ENCODE data around the gene TENT5A.

Gene TENT5A

DNA sequence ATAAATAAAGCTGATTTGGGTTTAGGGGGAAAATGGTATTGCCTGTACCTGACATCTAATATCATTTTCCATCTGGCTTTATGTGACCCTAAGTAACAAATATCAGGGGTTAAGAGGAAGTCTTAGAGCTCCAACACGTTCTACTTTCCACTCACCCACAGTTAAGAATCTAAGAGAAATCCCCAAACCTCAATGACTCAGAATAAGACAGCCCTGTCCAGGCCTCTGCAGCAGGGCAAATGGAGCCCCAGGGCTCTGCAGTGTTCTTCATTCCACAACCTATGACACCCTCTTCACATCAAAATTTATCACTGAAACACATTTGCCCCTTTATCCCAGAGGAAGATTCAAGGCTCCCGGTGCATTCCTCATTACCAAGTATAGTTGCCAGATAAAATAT lies 20.3 kb upstream of the TENT5A start:
- in situ Hi-C loops (cut with MboI; ENCODE audit: low sequenced_read_pairs) = loop anchor here (25.0 kb wide), 1 partner anchor 190 kb away; no protein-coding TSS in a partner anchor

DNA sequence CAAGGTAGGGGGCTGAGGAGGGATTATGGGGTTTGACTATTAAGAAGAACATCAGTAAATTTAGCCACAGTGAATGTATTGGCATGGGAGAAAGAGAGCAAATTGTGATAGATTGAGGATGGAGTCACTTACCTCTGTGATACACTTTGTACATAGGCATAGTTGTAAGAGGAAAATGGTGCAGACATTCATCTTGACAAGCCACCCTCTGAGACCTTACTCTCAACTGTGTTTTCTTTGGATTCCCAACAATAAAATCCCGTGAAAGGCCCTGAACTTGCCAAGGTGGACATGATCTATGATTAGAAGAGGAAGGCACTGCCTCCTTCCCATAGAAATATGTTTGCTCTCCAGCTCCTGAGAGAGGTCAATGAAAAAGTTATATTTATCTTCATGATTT lies 18.6 kb upstream of the TENT5A start:
- in situ Hi-C loops (cut with MboI; ENCODE audit: low sequenced_read_pairs) = loop anchor here (25.0 kb wide), 1 partner anchor 191 kb away; no protein-coding TSS in a partner anchor

DNA sequence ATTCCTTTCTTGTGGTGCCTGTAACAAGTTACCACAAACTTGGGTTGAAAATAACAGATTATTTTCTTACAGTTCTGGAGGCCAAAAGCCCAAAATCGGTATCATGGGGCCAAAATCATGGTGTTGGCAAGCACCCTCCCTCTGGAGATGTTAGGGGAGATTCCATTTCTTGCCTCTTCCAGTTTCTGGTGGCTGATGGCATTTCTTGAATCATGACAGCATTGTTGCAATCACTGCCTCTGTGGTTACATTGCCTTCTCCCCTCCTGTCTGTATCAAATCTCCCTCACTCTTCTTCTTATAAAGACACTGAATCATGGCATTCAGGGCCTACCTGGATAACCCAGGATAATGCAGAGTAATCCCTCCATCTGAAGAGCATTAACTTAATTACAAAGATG lies 17.9 kb upstream of the TENT5A start:
- in situ Hi-C loops (cut with MboI; ENCODE audit: low sequenced_read_pairs) = loop anchor here (25.0 kb wide), 1 partner anchor 192 kb away; no protein-coding TSS in a partner anchor

DNA sequence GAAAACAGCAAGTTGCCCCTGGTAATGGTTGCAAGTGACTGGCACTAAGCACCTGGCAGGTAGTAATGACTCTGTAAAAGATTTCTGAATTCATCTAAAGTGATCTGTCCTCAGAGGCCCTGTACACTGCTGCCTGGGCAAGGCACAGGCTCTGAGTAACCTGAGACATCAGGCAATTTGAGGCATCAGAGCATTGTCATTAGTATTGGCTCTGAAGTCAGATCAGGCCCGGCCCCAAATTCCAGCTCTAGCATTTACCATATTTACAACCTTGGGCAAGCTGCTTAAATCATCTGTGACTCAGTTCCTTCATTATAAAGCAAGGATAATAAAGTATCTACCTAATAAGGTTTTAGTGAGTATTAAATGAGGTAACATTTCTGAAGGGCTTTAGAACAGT lies 17.3 kb upstream of the TENT5A start:
- in situ Hi-C loops (cut with MboI; ENCODE audit: low sequenced_read_pairs) = loop anchor here (25.0 kb wide), 1 partner anchor 192 kb away; no protein-coding TSS in a partner anchor

DNA sequence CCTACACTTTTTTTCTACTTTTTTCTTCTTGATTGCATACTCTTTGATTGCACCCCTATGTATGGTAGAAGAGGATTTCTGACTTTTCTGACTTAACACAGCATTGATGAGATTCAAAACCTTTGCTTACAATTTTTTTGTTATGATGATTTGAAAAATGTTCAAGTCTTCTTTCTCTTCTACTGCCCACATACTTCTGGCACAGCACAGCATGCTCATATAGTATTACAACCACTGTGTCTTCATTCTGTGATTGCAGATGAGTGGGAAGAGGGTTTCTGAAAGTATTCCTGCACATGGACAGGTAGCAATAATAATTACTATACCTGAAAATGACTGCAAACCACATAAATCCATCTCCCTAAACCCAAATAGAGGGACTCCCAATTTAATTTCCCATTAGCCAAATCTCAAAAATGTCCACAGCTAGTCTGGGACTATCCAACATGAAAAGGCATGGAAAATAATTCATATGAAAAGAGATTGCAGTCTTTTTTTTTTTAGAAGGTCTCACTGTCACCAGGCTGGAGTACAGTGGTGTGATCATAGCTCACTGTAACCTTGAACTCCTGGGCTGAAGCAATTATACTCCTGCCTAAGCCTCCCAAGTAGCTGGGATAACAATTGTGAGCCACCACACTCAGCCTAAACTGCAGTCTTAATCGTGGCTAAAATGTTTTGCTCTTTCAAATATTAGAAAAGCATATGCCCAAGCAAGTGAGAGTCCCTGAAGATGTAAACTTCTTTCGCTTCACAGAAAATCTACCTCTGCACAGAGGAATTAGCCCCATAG lies 15.9 kb upstream of the TENT5A start:
- in situ Hi-C loops (cut with MboI; ENCODE audit: low sequenced_read_pairs) = loop anchor here (25.0 kb wide), 1 partner anchor 194 kb away; no protein-coding TSS in a partner anchor

DNA sequence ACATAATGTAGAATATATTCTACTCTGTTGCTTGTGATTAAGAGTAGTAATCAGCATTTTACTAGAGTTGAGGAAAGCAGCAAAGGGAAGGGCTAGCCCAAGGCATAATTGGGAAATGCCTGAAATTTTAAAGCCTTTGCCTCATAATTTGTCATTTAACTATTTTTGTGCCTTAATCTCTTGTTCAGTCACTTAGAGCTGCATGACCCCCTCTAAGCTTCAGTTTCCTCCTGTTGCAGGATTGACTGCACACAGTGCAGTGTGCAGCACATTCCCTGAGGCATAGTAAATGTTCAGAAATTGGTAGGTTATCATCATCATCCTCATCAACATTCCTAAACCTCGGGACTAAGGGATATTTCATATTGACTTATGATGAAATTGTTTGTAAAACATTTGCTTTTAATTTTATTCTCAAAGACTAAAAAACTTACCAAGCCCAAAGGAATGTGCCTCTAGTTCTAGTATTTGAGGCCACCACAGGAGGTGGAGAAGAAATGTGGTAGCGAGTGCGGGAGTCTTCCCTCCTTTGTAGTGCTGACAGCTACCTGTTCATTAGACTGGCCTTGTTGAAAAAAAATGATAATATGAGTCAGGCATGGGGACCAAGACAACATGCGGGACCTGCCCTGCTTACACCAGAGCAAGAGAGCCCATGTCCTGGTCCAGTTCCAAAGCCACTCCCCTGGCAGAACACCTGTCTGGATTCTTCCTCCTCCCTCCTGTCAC lies 14.8 kb upstream of the TENT5A start:
- in situ Hi-C loops (cut with MboI; ENCODE audit: low sequenced_read_pairs) = loop anchor here (25.0 kb wide), 1 partner anchor 195 kb away; no protein-coding TSS in a partner anchor

DNA sequence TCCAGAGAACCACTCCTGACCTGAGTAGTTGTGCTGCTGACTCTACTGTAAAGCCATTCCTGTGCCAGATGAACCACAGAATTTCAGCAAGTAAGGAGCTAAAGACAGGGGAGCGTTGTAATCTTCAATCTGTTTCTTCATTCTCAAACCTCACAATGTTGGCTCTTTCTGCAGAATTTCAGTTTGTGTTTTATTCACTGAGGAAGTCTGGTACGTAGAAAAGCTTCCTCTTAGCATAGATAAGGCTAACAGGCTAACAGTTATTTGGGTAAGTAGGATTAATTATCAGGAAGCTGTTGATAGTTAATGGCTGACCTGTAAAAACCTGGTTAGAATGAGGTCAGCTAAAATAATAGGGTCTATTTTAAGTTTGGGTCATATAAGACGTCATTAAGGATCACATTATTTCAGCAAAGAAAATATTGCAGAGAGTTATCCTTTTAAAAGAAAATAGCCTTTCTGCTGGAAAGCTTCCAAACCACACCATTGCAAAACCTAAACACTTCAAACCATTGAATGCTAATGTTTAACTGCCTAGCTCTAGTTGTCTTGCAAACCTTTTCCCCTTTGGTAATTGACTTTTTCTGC lies 14.1 kb upstream of the TENT5A start:
- in situ Hi-C loops (cut with MboI; ENCODE audit: low sequenced_read_pairs) = loop anchor here (25.0 kb wide), 1 partner anchor 196 kb away; no protein-coding TSS in a partner anchor

DNA sequence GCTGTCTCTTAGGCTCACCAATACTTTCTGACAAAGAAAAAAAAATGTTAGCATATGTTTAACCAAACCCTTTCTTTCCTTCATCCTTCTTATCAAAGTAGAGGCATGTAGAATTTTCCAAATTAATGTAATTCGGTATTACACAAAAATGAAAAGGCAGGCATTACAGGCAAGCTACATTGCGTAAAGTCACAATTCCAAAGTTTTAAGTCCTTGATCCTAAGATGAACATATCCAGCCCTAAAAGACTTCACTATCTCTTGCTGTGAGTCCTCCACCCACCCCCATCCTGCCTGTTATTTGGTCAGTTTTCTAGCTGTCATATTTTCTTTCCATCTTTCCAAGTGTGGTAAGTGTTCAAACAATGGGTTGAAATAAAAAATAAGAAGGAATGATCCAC lies 12.1 kb upstream of the TENT5A start:
- in situ Hi-C loops (cut with MboI; ENCODE audit: low sequenced_read_pairs) = loop anchor here (25.0 kb wide), 1 partner anchor 198 kb away; no protein-coding TSS in a partner anchor

DNA sequence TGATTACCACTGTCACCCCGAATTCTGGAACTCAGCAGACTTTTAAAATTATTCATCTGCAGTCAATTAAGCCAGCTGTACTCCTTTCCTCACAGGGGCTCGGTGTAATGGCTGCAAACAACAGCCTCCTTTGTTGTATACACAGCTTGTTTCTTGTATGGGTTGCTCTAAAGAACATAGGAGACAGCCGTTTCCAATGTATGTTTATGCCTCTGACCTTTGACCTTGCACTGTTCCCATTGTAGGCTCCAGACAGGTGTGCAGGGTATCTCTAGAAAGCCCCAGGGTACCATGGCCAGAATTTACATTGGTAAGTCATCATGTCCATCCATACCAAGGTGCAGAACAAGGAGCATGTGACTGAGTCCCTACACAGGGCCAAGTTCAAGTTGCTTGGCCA lies 11.5 kb upstream of the TENT5A start:
- in situ Hi-C loops (cut with MboI; ENCODE audit: low sequenced_read_pairs) = loop anchor here (25.0 kb wide), 1 partner anchor 198 kb away; no protein-coding TSS in a partner anchor

DNA sequence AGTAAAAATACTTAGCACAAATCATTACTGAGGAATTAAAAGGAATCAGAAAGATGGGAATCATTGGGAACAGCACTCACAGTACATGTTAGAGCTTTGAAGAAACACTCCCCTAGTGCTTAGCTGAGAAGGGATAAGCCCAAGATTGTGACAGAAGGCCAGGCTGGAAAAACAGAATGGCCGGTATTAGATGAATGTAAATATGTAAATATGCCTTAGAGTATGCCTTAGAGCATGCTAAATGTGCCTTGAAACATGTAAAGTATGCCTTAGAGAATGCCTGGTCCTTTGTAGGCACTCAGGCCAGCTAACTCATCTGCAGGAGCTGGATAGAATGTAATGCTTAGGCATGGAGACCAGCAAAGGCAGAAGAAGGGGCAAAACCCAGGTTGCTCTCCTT lies 10.6 kb upstream of the TENT5A start:
- in situ Hi-C loops (cut with MboI; ENCODE audit: low sequenced_read_pairs) = loop anchor here (25.0 kb wide), 1 partner anchor 199 kb away; no protein-coding TSS in a partner anchor

DNA sequence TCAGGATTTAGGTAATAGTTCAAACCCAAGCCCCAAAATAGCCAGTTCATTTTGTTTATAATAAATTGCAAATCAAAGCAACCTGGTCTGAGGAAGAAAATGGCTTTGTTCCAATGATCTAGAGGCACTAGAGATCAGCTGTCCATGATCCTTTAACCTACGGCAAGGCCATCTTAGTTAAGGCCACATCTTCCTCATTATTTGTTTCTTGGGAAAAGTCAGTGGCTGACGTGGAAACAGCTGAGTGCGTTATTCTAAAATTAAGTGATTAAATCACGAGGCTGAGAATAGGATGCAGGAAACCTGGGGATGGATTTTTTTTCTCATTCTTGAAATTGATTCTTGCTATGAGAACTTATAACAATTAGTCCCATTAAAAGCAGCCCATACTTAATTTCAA lies 10.1 kb upstream of the TENT5A start:
- in situ Hi-C loops (cut with MboI; ENCODE audit: low sequenced_read_pairs) = loop anchor here (25.0 kb wide), 1 partner anchor 200 kb away; no protein-coding TSS in a partner anchor

DNA sequence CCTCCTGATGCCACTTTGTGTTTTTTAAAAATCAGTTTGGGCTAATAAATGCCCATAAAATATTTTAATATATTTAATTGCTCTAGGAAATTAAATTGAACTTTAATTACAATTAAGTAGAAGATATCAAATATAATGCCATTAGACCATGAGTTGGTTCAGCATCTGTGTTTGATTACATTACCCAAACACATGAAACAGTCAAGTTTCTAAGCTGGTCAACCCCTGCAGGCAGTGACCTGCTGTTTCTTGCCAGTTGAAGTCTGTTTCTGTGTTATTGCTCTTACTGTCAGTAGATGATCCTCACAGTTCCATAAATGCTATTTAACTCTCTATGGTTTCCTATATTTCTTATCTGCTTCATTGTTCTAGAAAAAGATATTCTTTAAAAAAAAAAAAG lies 9.7 kb upstream of the TENT5A start:
- in situ Hi-C loops (cut with MboI; ENCODE audit: low sequenced_read_pairs) = loop anchor here (25.0 kb wide), 1 partner anchor 200 kb away; no protein-coding TSS in a partner anchor

DNA sequence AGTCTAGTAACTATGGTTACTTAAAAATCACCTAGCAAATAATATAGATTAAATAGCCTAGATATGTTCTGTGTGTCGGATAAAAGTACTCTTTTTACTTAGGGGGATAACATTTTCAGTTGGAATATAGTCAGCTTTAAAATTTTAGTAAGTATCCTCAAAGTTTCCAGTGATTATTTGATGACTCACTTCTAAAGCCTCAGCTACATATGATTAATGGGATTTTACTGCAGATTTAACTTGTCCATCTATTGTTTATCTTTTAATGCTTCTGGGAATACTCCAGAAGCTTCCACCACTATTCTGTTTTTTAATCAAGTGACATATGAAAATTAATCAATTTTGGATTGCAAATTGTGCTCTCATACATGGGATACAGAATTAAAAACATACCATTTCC lies 8.7 kb upstream of the TENT5A start:
- in situ Hi-C loops (cut with MboI; ENCODE audit: low sequenced_read_pairs) = loop anchor here (25.0 kb wide), 1 partner anchor 201 kb away; no protein-coding TSS in a partner anchor

DNA sequence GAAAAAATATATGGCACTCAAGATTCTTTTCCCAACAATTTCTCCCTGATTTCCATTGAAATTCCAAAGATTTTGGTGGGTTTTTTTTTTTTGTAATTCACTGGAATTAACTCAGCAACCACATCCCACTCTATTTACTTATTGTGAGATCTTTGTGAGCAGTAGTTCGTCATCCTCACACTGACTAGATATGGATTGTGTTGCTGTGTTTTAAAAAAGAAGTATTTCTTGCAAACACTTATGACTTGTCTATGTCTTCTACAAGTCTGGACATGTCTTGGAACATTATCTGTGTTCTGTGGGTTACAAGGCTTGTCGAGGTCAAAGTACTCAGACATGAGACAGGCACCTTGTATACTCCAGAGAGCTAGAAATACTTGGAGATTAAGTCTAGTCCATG lies 7.3 kb upstream of the TENT5A start:
- in situ Hi-C loops (cut with MboI; ENCODE audit: low sequenced_read_pairs) = loop anchor here (25.0 kb wide), 1 partner anchor 203 kb away; no protein-coding TSS in a partner anchor

DNA sequence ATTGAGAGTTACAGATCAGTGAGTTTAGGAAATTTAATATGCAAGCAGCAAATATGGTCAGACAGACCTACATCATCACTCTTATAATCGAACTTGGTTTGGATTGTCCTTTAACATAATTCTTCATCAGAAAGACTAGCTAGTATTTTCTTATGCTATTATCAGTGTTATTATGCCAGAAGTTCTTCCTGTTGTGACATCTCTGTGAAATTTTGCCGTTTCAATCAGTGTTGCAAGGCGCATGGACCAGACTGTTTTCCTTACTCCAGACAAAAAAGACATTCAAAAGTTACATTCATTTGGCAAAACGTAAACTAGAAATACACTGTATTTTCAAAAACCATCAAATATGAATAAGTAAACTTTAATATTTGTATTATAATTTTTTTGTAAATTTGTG lies 5.7 kb upstream of the TENT5A start:
- in situ Hi-C loops (cut with MboI; ENCODE audit: low sequenced_read_pairs) = loop anchor here (25.0 kb wide), 1 partner anchor 204 kb away; no protein-coding TSS in a partner anchor

DNA sequence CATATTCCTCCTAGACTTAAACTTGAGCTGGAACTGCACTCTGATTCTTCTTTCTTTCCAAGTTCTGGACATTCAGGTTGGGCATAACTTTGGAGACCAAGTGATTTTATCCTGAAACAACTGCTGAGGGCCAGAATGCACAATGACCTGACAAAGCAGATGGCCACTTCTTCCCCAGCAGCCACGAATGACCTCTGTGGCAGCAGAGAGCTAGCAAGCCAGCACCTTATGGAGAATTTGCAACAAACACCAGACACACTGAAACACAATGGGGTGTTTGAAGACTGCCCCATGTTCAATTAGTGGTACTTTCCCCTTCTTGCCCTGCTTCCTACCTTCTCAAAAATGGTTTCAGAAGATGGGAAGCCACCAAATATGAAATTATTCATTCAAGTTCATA lies 4.2 kb upstream of the TENT5A start:
- in situ Hi-C loops (cut with MboI; ENCODE audit: low sequenced_read_pairs) = loop anchor here (25.0 kb wide), 1 partner anchor 206 kb away; no protein-coding TSS in a partner anchor

DNA sequence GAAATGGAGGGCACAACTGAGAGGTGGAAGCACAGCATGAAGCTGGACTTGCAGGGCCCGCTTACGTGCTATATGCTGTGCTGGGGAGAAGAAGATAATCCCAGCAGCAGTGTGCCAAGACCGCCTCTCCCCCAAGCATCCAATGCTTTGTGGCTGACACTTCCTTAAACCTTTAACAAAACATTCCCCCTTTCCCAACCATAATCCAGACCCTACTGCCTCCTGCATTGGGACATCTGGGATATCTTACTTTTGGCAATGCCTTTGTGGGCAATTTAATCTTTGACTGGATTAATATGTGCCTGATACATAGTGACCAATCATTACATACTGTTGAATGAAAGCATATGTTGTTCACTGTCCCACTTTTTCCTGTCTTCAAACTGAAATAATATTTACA lies 3.1 kb upstream of the TENT5A start:
- in situ Hi-C loops (cut with MboI; ENCODE audit: low sequenced_read_pairs) = loop anchor here (25.0 kb wide), 1 partner anchor 207 kb away; no protein-coding TSS in a partner anchor

DNA sequence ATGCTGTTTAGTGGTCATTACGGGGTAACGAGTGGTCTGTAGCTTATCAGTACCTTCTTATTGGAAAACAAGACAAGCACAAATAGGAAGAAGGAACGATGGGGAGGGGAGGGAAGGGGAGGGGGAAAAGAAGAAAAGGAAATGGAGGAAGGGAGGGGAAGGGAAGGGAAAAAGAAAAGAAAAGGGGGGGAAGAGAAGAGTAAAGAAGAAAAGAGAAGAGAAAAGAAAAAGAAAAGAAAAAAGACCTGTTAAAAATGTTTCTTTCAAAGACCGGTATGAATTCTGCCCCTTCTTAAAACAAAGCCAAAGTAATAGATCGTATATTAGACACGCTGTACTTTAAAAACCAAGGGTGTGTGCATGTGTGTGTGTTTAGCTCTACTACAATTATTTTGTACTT lies 2.4 kb upstream of the TENT5A start:
- in situ Hi-C loops (cut with MboI; ENCODE audit: low sequenced_read_pairs) = loop anchor here (25.0 kb wide), 1 partner anchor 207 kb away; no protein-coding TSS in a partner anchor

DNA sequence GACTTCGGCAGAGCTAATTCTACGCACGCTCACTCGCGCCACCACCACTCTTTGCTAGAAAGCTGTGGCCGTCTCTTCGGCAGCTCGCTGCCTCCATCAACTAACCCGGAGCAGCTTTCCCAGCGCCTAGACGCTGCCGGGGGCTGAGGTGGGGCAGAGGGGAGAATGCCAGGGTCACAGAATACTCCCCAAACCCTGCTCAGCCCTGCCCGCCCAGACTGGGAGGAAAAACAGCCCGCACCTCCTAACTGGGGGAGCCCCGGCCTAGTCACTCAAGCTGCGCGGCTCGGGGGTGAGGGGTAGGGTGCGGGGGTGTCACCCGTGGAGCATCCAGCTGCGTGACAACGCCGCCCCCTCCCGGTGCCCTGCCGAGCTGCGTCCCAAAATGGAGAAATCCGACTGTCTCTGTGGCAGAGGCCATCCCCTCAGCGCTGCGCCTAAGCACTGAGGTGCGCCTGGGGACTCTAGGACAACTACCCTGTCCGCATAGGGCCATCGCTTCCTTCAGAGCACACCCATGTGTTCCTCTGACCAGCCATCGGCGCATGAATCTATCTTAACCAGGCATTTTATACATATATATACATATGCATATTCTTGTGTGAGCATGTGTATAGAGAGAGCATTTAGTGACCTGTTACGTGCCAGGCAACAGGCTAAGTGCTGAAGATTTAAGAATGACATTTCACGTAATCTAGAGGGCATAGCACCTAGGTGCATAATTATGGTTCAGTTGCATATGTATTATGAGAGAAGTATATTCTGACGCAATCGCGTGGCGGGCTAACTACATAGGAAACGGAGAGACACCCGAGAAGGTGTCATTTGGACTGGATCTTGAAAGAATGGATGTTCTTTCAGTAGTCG lies 1.5 kb upstream of the TENT5A start:
- in situ Hi-C loops (cut with MboI; ENCODE audit: low sequenced_read_pairs) = loop anchor here (25.0 kb wide), 1 partner anchor 208 kb away; no protein-coding TSS in a partner anchor

All from HL-60/S4 treated with phorbol 12-myristate 13-acetate at 8.2 ng/mL for 4 days and 3 days (cell line).